DOHH2 (cell line): ENCODE measurements around the gene LMO7.

Source experiments
- CTCF ChIP-seq: fragments of 200-600 bp; sonication (generic); IDR thresholded peaks from one replicate; pipeline ENCODE4 v1.5.1; 2014; ENCODE audit warnings: antibody characterized with exemption, mild to moderate bottlenecking, low read depth, low read length; ENCODE audit not compliant: poor library complexity, severe bottlenecking
- EZH2phosphoT487 ChIP-seq: fragments of 200-600 bp; sonication (generic); IDR thresholded peaks from 2 replicates; pipeline ENCODE4 v1.6.1; 2017; ENCODE audit warnings: borderline replicate concordance, mild to moderate bottlenecking, antibody characterized with exemption, low read length, moderate library complexity, mixed read lengths

- TF ChIP-seq CTCF (no peak), EZH2phosphoT487 (no peak)
Measured at GRCh38 chr13:75784003-75784402, 147.9 kb downstream of the LMO7 start.
